Gastrocnemius medialis (tissue), 4 donors: ENCODE data around the gene LHPP. TPM values are rescaled to one million over a fixed set of nuclear protein-coding genes. Genes with fewer than 3 reads are reported as not detected.

Source experiments
- ATAC-seq, 2 donors: fragments of 150-250 bp; one replicate each; pipeline ENCODE4 v1.9.1; 2016
- DNase-seq, 2 donors: peaks; one replicate each; pipeline ENCODE4 v3.0.0-alpha.2; 2019
- H3K27ac ChIP-seq, 4 donors: fragments of 200-600 bp; sonication (generic); 1 replicate in 1 of 4; 2 replicates in 3 of 4; pipeline ENCODE4 v1.5.1; 2016 to 2018; ENCODE audit warnings: mild to moderate bottlenecking in 2 of 4, moderate library complexity in 1 of 4
- H3K27me3 ChIP-seq, 3 donors: fragments of 200-600 bp; sonication (generic) in 2 of 3; 1 replicate in 1 of 3; 2 replicates in 2 of 3; pipeline versions ENCODE4 v1.5.1 to v1.6.0; 2016 to 2019; ENCODE audit warnings: mild to moderate bottlenecking in 1 of 3, moderate library complexity in 1 of 3
- H3K36me3 ChIP-seq, 2 donors: fragments of 200-600 bp; sonication (generic) in 1 of 2; one replicate each; pipeline ENCODE4 v1.5.1; 2017 to 2018
- H3K4me1 ChIP-seq, 2 donors: fragments of 200-600 bp; sonication (generic) in 1 of 2; one replicate each; pipeline ENCODE4 v1.5.1; 2016 to 2017; ENCODE audit warnings: mild to moderate bottlenecking in 2 of 2
- H3K4me3 ChIP-seq, 4 donors: fragments of 200-600 bp; sonication (generic) in 3 of 4; 1 replicate in 1 of 4; 2 replicates in 3 of 4; pipeline ENCODE4 v1.5.1; 2016 to 2019; ENCODE audit warnings: mild to moderate bottlenecking in 2 of 4
- H3K9me3 ChIP-seq, 3 donors: fragments of 200-600 bp; sonication (generic) in 2 of 3; 1 replicate in 1 of 3; 2 replicates in 2 of 3; pipeline ENCODE4 v1.5.1; 2016 to 2019
- POLR2A ChIP-seq, 2 donors: fragments of 450-650 bp; IDR thresholded peaks; one replicate each; pipeline ENCODE4 v1.6.1; 2017; ENCODE audit warnings: antibody characterized with exemption in 2 of 2, mild to moderate bottlenecking in 2 of 2, moderate library complexity in 2 of 2
- in situ Hi-C, 4 donors: fragments of 200-750 bp; cut with MboI; loops; one replicate each; pipeline versions ENCODE4 v1.15.0 to v1.8.0; 2017; ENCODE audit warnings: low sequenced_read_pairs in 4 of 4
- intact Hi-C: fragments of 100-400 bp; cut with DNase I; formaldehyde crosslinking; loops from one replicate; pipeline ENCODE4 v1.15.1; 2023; ENCODE audit warnings: low total_unique reads
- total RNA-seq, 4 donors: library from RNA; depleted of rRNA; stranded (reverse); fragments of >200 nt; gene quantifications; one replicate each; pipeline versions ENCODE4 v1.1.0 to v1.2.3, GENCODE V29; 2016
- TF ChIP-seq, protein P1 (sequence below), 5 experiments: fragments of 450-650 bp in 3 of 5; fragments of 200-600 bp in 2 of 5; sonication (generic) in 2 of 5; IDR thresholded peaks in 4 of 5; conservative IDR thresholded peaks in 1 of 5; 1 replicate in 4 of 5; 2 replicates in 1 of 5; pipeline ENCODE4 v1.5.1; 2016 to 2019; ENCODE audit warnings: antibody characterized with exemption in 5 of 5, mild to moderate bottlenecking in 3 of 5, moderate library complexity in 3 of 5

Gene LHPP
- total RNA-seq, 4 donors from 2014 or later, result 4.9 to 16.0 (median 12.2) TPM

- TF ChIP-seq POLR2A (IDR thresholded peaks at IDR 0.05), result no peak
- TF ChIP-seq, protein P1, sequence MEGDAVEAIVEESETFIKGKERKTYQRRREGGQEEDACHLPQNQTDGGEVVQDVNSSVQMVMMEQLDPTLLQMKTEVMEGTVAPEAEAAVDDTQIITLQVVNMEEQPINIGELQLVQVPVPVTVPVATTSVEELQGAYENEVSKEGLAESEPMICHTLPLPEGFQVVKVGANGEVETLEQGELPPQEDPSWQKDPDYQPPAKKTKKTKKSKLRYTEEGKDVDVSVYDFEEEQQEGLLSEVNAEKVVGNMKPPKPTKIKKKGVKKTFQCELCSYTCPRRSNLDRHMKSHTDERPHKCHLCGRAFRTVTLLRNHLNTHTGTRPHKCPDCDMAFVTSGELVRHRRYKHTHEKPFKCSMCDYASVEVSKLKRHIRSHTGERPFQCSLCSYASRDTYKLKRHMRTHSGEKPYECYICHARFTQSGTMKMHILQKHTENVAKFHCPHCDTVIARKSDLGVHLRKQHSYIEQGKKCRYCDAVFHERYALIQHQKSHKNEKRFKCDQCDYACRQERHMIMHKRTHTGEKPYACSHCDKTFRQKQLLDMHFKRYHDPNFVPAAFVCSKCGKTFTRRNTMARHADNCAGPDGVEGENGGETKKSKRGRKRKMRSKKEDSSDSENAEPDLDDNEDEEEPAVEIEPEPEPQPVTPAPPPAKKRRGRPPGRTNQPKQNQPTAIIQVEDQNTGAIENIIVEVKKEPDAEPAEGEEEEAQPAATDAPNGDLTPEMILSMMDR (IDR thresholded peaks at IDR 0.05 in 4 of 5, conservative IDR thresholded peaks at IDR 0.05 in 1 of 5), result no peak
- no peak for DNase-seq
- in situ Hi-C loops, result loop anchor here (5.0 to 25.0 kb wide), 3 partner anchors 202 to 302 kb away; partner anchors contain the start of gene FAM53B (in 1 of the 4)
Observed at GRCh38 chr10:124534826-124535601, 73.4 kb downstream of the LHPP start.

GRCh38 chr10:124535731-124536495 lies 74.3 kb downstream of the LHPP start:
- Histone ChIP-seq H3K27me3 (no peaks in the 10 kb centered on the region), H3K36me3 (no peaks in the 10 kb centered on the region), H3K27ac (no peak overlapping the region), H3K4me1 (peaks cover 12 to 15% of the 10 kb centered on the region in 2 donors), H3K4me3 (no peak overlapping the region), H3K9me3 (no peaks in the 10 kb centered on the region)
- no peak for TF ChIP-seq POLR2A (IDR thresholded peaks at IDR 0.05)
- TF ChIP-seq, protein P1 (IDR thresholded peaks at IDR 0.05 in 4 of 5, conservative IDR thresholded peaks at IDR 0.05 in 1 of 5), result no peak
- intact Hi-C loops, result no loop called here
- ATAC-seq (no peak), DNase-seq (no peak)
- in situ Hi-C loops, result loop anchor here (5.0 to 25.0 kb wide), 3 partner anchors 201 to 301 kb away; partner anchors contain the start of gene FAM53B (in 1 of the 4)

More at GRCh38 chr10:124534826-124535601, 73.4 kb downstream of the LHPP start:
- ATAC-seq, result no peak
- intact Hi-C loops, result no loop called here
- Histone ChIP-seq H3K27ac (no peak overlapping the region), H3K4me3 (no peak overlapping the region), H3K27me3 (no peaks in the 10 kb centered on the region), H3K9me3 (no peaks in the 10 kb centered on the region), H3K4me1 (peaks cover 8 to 11% of the 10 kb centered on the region in 2 donors), H3K36me3 (no peaks in the 10 kb centered on the region)

GRCh38 chr10:124536496-124537050 lies 75.0 kb downstream of the LHPP start:
- H3K9me3 ChIP-seq, result no peaks in the 10 kb centered on the region
- TF ChIP-seq POLR2A (IDR thresholded peaks at IDR 0.05), result no peak
- TF ChIP-seq, protein P1 (IDR thresholded peaks at IDR 0.05 in 4 of 5, conservative IDR thresholded peaks at IDR 0.05 in 1 of 5), result no peak
- in situ Hi-C loops (loop anchor here (5.0 to 25.0 kb wide), 3 partner anchors 201 to 301 kb away; partner anchors contain the start of gene FAM53B (in 1 of the 4)), intact Hi-C loops (no loop called here)
- no peaks in the 10 kb centered on the region for H3K27me3 ChIP-seq
- H3K36me3 ChIP-seq, result no peaks in the 10 kb centered on the region
- peaks cover 13 to 15% of the 10 kb centered on the region in 2 donors for H3K4me1 ChIP-seq
- no peak overlapping the region for H3K4me3 ChIP-seq
- no peak overlapping the region for H3K27ac ChIP-seq
- ATAC-seq (no peak), DNase-seq (no peak)

DNA sequence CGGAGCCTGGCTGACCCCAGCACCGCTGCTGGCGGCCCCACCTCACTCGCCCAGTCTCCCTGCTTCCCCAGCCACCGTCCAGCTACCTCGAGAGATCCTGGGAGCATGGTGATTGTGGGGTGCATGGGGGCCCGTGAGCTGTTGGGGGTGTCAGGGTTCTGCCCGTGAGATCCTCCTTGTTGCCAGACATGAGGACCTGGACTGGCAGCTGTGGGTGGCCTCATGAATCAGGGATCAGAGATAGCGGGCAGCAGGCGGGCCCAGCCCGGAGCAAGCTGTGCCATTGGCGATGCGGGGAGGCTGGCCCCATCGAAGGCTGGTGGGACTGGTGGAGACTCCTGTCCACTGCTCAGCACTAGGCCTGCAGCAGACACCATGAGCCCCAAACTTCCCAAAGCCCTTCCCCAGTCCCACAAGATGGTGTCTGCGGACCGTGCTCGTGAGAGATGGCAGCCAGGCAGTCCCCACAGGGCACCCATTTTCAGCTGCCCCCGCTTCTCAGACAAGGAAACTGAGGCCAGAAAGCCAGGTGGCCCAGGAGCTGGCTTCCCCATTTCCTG lies 75.6 kb downstream of the LHPP start:
- Histone ChIP-seq H3K36me3 (no peaks in the 10 kb centered on the region), H3K4me1 (peaks cover 13 to 15% of the 10 kb centered on the region in 2 donors), H3K27me3 (no peaks in the 10 kb centered on the region), H3K27ac (no peak overlapping the region), H3K9me3 (no peaks in the 10 kb centered on the region), H3K4me3 (no peak overlapping the region)
- ATAC-seq (no peak), DNase-seq (no peak)
- no peak for TF ChIP-seq POLR2A (IDR thresholded peaks at IDR 0.05)
- TF ChIP-seq, protein P1 (IDR thresholded peaks at IDR 0.05 in 4 of 5, conservative IDR thresholded peaks at IDR 0.05 in 1 of 5), result no peak
- intact Hi-C loops (no loop called here), in situ Hi-C loops (loop anchor here (5.0 to 25.0 kb wide), 3 partner anchors 200 to 300 kb away; partner anchors contain the start of gene FAM53B (in 1 of the 4))
